Vagina (tissue), 2 donors: ENCODE measurements around the gene MUC22.
"Not testable (repeated sequence)": the region's sequence is repeated elsewhere in the genome, so short reads cannot be mapped to it uniquely, and the experiment has no call there.

ENCODE experiments used
- POLR2A ChIP-seq, 2 donors: fragments of 450-650 bp; IDR thresholded peaks; one replicate each; pipeline ENCODE4 v1.6.1; 2017; ENCODE audit warnings: antibody characterized with exemption in 2 of 2, mild to moderate bottlenecking in 2 of 2, moderate library complexity in 2 of 2
- TF ChIP-seq, protein P1 (sequence below), 3 experiments: fragments of 450-650 bp in 2 of 3; fragments of 200-600 bp in 1 of 3; sonication (generic) in 1 of 3; IDR thresholded peaks; one replicate each; pipeline ENCODE4 v1.5.1; 2017 to 2019; ENCODE audit warnings: antibody characterized with exemption in 3 of 3, mild to moderate bottlenecking in 2 of 3, moderate library complexity in 2 of 3

GRCh38 chr6:31000067-31000860 lies 10.0 kb upstream of the MUC22 start:
- TF ChIP-seq POLR2A (IDR thresholded peaks at IDR 0.05), result not testable (repeated sequence)
- TF ChIP-seq, protein P1, sequence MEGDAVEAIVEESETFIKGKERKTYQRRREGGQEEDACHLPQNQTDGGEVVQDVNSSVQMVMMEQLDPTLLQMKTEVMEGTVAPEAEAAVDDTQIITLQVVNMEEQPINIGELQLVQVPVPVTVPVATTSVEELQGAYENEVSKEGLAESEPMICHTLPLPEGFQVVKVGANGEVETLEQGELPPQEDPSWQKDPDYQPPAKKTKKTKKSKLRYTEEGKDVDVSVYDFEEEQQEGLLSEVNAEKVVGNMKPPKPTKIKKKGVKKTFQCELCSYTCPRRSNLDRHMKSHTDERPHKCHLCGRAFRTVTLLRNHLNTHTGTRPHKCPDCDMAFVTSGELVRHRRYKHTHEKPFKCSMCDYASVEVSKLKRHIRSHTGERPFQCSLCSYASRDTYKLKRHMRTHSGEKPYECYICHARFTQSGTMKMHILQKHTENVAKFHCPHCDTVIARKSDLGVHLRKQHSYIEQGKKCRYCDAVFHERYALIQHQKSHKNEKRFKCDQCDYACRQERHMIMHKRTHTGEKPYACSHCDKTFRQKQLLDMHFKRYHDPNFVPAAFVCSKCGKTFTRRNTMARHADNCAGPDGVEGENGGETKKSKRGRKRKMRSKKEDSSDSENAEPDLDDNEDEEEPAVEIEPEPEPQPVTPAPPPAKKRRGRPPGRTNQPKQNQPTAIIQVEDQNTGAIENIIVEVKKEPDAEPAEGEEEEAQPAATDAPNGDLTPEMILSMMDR (IDR thresholded peaks at IDR 0.05), result not testable (repeated sequence)
